NCI-H774 (cell line): Measurements from ENCODE around the gene ATP6V1B1.

Experiments used
- DNase-seq: peaks from one replicate; lab custom pipeline; 2025; lab: John Stamatoyannopoulos, UW

ATP6V1B1 gene

GRCh38 chr2:70967189-70967588 lies 31.5 kb downstream of the ATP6V1B1 start:
- DNase-seq, result no peak

DNA sequence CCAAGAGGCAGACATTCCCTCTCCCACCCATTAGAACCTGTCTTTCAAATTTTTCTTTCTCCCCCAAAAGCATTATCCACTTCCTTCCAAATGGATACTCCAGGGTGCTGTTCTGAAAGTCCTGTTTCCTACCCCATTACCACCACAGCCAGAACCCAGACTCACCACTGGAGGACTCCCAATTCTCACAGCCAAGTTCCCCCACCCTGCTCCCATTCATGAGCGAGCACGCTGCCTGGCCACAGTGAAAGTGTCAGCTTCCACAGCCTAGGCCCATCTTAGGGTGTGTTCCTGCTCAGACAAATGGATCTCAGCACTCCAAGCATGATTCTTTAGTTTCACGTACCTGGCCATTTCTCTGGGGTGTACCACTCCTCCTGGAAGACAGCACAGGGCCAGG lies 38.9 kb downstream of the ATP6V1B1 start:
- DNase-seq, result no peak

GRCh38 chr2:70975237-70975636 lies 39.5 kb downstream of the ATP6V1B1 start:
- no peak for DNase-seq

DNA sequence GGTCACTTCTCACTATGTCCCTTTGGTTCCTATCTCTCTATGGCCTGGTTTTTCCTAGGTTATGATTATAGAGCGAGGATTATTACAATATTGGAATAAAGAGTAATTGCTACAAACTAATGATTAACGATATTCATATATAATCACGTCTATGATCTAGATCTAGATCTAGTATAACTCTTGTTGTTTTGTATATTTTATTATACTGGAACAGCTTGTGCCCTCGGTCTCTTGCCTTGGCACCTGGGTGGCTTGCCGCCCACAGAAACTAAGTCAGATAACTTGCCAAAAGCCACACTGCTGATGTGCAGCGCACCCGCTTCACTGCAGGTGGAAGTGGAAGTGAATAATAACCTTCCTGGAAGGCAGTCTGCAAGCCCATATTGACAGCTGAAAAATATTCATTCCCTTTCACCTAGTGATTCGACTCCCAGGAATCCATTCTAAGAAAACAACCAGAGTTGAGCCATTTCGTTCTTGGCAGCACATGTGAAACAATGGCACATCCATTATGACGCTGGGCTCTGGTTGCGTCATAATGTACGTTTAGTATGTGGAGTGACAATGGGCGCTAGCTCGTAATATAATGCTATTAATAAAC lies 42.0 kb downstream of the ATP6V1B1 start:
- DNase-seq, result peak; percentile 40

GRCh38 chr2:70978341-70979179 lies 42.9 kb downstream of the ATP6V1B1 start, which contains the start of gene ANKRD53:
ANKRD53 (plus strand) TSS chr2:70978630; CDS start chr2:70978646, 16 bp downstream.
- DNase-seq, result peak; percentile 18

DNA sequence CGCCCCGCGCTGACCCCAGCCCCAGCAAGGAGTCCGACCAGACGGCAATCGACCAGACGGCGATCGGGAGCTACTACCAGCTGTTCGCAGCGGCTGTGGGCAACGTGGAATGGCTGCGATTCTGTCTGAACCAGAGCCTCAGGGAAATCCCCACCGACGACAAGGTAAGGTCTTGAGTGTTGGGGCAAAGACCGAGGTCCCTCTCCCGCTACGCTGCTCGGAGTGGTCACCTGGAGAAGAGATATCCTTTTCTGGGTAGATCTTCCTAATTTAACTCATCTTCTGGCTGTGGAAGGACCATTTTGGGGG lies 43.4 kb downstream of the ATP6V1B1 start:
- no peak for DNase-seq

DNA sequence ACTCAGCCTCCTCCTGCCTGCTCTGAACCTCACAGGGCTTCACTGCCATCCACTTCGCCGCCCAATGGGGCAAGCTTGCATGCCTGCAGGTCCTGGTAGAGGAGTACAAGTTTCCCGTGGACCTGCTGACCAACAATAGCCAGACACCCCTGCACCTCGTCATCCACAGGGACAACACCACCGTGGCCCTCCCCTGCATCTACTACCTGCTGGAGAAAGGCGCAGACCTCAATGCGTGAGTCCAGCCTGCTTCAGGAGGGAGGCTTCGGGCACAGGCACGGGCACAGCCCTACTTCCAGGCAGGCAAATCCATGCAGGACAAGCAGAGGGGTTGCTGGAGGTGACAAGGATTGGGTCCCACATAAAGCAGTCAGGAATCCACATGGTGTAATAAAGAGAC lies 43.9 kb downstream of the ATP6V1B1 start:
- no peak for DNase-seq

- DNase-seq, result no peak
Measured at GRCh38 chr2:70981421-70981820, 45.7 kb downstream of the ATP6V1B1 start.

DNA sequence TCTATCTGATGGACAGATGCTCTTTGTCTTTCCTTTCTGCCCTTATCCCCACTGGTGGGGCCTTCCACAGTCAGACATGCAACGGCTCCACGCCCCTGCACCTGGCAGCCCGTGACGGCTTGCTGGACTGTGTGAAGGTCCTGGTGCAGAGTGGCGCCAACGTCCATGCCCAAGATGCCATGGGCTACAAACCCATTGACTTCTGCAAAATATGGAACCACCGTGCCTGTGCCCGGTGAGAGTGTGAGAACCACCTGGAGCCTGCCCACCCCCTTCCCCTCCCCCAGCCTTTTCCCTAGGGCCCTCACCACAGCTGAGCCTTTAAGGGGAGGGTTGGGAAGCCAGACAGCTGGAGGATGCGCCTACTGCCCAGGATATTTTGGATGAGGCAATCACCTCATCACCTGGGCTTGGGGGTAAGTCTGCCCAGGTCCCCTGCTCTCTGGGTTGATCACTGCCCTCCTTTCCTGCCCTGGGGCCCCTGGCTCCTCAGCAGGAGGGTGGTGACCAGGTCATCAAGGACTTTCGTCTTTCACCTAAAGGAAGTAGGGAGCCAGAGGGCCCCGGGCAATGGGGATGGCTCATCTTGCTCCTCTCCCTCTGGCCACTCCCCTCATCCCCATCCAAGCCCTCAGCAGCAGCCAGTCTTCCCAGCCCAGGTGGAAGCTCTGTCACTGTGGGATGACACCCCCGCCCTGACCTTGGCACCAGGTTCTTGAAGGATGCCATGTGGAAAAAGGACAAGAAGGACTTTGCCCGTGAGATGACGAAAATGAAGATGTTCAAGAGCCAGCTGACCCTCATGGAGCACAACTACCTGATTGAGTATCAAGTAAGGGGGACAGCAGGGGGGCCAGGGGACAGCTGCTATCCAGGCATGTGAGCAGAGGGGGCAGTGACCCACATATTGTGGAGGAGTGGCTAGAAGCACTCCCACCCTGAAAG lies 46.4 kb downstream of the ATP6V1B1 start:
- DNase-seq, result no peak

DNA sequence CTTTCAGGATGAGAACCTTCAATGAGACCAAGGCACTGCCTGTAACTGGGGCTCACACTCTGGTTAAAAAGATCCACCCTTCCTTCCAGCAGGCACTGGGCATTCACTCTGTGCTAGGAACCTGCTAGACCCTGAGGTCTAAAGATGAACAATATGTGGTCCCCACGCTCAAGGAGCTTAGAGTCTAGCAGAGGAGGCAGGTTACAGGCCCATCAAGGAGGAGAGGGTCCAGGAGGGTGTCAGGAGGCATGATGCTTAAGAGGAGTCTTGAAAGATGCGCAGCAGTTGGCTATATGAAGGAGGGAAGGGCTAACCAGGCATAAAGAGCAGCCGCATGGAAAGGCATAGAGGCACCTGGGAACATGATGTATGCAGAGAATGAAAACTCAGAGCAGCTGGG lies 47.3 kb downstream of the ATP6V1B1 start:
- no peak for DNase-seq

- DNase-seq, result no peak
Measured at GRCh38 chr2:70983506-70984227, 48.0 kb downstream of the ATP6V1B1 start.

DNA sequence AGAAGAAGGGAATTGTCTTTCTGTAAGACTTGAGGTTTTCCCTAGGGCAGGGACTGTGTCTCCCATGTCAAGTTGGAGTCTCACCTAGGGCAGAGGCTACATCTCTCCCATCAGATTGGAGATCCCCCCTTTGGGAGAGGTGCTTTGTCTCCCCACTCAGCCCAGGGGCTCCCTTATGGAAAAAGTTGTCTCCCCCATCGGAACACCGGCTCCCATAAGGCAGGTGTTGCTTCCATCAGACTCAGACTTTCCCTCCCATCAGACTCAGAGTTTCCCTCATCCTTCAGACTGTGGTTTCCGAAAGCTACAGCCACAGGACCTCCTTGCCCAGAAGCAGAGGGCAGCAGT lies 48.5 kb downstream of the ATP6V1B1 start:
- DNase-seq, result no peak

DNA sequence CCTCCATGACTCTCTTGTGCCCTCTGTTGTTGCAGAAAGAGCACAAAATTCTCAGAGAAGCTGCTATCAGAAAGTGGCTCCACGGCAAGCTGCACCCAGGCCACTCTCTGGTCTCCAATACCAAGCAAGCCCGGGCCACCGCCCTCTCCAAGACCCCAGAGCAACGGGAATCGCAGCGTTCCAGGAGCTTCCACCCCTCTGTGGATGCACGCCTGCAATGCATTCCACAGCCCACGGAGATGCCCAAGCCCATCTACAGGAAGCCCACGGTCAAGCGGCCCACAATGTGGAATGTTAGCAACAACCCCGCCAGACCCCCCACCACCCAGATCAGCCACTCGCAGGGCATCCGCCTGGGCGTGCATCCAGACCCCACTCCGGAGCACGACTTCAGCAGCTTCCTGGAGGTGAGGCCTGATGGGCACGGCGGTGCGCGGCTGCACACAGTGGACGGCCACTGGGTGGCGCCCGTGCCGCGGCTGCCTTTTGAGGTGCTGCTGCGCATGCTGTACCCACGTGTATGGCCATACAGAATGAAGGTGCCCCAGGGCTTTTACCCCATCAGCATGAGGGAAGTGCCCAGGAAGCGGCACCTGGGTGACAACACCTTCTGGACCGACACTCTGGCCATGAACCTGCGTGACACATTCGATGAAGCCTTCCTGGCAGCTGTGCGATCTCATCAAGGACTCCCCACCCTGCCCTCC lies 49.0 kb downstream of the ATP6V1B1 start:
- no peak for DNase-seq

- DNase-seq, result no peak
Measured at GRCh38 chr2:70985283-70985688, 49.6 kb downstream of the ATP6V1B1 start.

DNA sequence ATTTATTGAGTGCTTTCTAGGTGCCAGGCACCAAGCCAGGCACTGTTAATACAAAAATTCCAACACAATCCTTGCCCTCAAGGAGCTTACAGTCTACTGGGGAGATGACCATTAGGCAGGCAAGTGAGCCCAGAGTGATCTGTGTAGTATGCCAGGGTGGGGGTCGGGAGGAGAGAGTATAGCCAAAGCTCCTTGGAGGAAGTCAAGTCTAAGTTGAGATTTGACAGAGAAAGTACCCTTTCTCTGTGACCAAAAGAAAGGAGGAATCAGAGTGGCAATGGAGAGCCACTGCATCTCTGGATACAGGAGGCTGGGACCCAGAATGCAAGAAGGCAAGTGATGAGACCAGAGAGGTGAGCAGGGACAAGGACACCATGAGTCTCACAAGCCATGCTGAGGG lies 50.3 kb downstream of the ATP6V1B1 start:
- no peak for DNase-seq

- no peak for DNase-seq
Measured at GRCh38 chr2:70986499-70987189, 50.9 kb downstream of the ATP6V1B1 start.

DNA sequence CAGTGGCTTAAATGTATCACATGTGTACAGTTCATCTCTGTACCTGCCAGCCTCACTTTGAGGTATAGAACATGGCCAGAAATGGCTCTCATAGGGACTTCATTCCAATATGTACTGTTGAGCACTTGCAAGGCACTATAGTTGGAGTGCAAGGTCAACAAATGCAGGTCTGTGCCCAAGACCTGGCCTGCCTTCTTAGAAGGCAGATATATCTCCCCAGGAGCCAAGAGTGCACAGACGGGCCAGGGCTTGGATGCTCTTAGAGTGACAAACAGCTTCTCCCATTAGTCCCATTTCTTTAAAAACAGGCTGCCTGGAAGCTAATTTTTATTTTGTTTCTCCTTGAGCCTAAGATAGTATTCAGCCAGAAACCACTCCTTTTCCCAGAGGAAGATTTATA lies 51.7 kb downstream of the ATP6V1B1 start:
- DNase-seq, result no peak

- no peak for DNase-seq
Measured at GRCh38 chr2:70988151-70988550, 52.5 kb downstream of the ATP6V1B1 start.

GRCh38 chr2:70988726-70989648 lies 53.3 kb downstream of the ATP6V1B1 start:
- DNase-seq, result no peak

DNA sequence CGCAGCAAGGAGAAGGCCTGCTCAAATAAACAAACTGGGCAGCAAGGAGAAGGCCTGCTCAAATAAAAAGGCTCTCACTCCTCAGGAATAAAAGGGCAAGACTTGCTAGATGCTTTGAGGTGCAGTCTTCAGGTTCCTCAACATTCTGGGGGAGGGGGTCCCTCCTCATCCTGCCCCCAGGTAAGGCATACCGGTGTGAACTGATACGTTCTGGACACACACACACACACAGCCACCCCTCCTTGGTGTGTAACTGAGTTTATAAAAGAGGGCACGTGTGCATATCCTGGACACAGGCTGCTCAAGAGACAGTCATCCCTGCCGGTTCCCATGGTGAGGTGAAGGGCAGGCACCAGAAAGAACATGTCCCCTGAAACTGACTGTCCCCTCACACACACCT lies 54.5 kb downstream of the ATP6V1B1 start:
- DNase-seq, result no peak
